Measurements from ENCODE around the gene PMVK.
A peak's percentile ranks its signal among the peaks of the same experiment; 100 is the strongest.

DNA sequence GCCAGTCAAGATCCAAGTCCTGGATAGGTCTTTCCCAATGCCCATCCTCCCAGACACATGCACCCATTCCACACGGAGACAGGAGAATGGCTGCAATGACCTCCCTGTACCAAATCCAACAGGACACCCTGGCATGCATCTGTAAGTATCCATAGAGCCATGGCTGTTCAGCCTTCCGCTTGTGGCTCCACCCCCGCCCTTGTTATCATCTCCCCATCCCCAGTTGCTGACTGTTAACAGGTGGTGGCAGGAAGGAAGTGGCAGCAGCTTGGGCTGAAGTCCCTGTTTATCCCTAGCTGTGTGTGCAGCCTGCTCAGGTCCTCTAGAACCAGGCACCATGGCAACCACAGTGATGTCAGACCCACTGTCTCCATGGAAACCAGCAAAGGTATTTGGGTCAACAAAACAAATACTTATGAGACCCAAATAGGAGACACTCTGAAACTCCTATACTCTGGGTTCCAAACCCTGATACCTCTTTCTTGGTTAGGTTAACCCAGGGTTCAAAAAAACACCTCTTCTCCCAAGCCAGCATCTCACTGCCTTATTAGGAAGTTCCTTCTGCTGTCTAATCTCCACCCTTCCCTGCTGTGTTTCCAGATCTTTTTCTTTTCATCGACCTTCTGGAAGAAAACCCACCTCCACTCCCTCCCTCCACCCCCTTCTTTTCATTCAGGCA, 18.7 kb upstream of the PMVK start:
- TF ChIP-seq, protein P1, sequence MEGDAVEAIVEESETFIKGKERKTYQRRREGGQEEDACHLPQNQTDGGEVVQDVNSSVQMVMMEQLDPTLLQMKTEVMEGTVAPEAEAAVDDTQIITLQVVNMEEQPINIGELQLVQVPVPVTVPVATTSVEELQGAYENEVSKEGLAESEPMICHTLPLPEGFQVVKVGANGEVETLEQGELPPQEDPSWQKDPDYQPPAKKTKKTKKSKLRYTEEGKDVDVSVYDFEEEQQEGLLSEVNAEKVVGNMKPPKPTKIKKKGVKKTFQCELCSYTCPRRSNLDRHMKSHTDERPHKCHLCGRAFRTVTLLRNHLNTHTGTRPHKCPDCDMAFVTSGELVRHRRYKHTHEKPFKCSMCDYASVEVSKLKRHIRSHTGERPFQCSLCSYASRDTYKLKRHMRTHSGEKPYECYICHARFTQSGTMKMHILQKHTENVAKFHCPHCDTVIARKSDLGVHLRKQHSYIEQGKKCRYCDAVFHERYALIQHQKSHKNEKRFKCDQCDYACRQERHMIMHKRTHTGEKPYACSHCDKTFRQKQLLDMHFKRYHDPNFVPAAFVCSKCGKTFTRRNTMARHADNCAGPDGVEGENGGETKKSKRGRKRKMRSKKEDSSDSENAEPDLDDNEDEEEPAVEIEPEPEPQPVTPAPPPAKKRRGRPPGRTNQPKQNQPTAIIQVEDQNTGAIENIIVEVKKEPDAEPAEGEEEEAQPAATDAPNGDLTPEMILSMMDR (IDR thresholded peaks at IDR 0.05; ENCODE audit: poor library complexity, severe bottlenecking) = no peak
- TF ChIP-seq RAD21 (conservative IDR thresholded peaks at IDR 0.05) (no peak), POLR2AphosphoS5 (IDR thresholded peaks at IDR 0.05) (peak; percentile 55), TAF1 (IDR thresholded peaks at IDR 0.05; ENCODE audit: low read depth) (no peak), EP300 (conservative IDR thresholded peaks at IDR 0.05; ENCODE audit: poor library complexity, severe bottlenecking) (peak; percentile 78)
- TF ChIP-seq, protein P2, sequence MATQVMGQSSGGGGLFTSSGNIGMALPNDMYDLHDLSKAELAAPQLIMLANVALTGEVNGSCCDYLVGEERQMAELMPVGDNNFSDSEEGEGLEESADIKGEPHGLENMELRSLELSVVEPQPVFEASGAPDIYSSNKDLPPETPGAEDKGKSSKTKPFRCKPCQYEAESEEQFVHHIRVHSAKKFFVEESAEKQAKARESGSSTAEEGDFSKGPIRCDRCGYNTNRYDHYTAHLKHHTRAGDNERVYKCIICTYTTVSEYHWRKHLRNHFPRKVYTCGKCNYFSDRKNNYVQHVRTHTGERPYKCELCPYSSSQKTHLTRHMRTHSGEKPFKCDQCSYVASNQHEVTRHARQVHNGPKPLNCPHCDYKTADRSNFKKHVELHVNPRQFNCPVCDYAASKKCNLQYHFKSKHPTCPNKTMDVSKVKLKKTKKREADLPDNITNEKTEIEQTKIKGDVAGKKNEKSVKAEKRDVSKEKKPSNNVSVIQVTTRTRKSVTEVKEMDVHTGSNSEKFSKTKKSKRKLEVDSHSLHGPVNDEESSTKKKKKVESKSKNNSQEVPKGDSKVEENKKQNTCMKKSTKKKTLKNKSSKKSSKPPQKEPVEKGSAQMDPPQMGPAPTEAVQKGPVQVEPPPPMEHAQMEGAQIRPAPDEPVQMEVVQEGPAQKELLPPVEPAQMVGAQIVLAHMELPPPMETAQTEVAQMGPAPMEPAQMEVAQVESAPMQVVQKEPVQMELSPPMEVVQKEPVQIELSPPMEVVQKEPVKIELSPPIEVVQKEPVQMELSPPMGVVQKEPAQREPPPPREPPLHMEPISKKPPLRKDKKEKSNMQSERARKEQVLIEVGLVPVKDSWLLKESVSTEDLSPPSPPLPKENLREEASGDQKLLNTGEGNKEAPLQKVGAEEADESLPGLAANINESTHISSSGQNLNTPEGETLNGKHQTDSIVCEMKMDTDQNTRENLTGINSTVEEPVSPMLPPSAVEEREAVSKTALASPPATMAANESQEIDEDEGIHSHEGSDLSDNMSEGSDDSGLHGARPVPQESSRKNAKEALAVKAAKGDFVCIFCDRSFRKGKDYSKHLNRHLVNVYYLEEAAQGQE (IDR thresholded peaks at IDR 0.05; ENCODE audit: borderline replicate concordance) = peak; percentile 7
